ENCODE measurements around the gene ZFYVE27.
A peak's percentile ranks its signal among the peaks of the same experiment; 100 is the strongest.
"Not testable (repeated sequence)": the region's sequence is repeated elsewhere in the genome, so short reads cannot be mapped to it uniquely, and the experiment has no call there.

Gene ZFYVE27

GRCh38 chr10:97736902-97737769 lies at the start of gene ZFYVE27:
Gene ZFYVE27 (plus strand): TSS chr10:97737128. CDS start chr10:97738478, 1,350 bp downstream.
- DNase-seq (ENCODE audit: low read depth in 1 of 2, low spot score in 1 of 2) = peak; percentile 97
- in situ Hi-C loops (cut with HindIII; ENCODE audit: low pct_unique_long_range_greater_than_20kb, low sequenced_read_pairs) = no loop called here
- TF ChIP-seq JUND (IDR thresholded peaks at IDR 0.05; ENCODE audit: low read depth) = no peak

DNA sequence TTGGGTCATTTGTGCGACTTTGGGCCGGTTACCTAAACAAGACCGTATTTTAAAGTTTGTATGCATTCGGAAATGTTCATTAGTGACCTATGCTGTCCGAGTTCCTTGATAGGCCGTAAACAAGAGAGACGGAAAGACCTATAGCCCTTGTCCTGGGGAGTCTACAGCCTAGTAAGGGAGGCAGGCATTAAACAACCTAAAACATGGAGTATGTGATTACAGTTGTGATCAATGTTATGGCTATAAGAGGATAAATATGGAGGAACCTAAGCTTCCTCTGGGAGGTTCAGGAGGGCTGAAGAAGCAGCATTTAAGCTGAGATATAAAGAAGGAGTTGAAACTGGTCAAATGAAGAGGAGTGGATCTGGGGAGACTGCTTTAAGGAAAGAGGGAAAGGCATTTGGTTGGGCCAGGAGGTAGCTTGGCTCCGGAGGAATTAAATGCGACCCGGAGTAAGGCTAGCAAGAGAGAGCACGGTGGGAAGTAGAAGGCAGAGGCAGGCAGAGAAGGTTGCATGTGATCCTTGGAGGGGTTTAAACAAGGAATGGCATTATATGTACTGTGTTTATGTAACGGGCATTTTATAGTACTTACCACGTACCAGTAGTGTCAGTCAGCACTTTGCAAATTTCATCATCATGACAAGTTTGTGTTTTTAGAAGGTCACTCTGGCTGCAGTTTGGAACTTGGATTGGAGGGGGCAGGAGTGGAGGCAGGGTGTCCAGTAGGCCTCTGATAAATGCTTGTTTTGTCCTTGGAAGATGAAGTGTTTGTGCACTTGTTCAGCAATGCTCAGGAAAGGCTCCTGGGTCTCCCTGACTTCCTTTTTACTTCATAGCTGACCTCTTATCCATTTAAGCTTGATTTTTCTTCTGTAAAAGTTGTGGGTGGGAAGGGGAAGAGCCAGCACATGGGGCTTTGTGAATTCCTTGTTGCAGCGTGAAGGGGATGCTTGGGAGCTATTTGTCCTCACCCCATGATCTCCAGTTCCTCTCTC lies 48.8 kb upstream of the ZFYVE27 start:
- TF ChIP-seq JUND (IDR thresholded peaks at IDR 0.05; ENCODE audit: low read depth) = no peak
- no peak for DNase-seq (ENCODE audit: low read depth in 1 of 2, low spot score in 1 of 2)

GRCh38 chr10:97689559-97690020 lies 47.3 kb upstream of the ZFYVE27 start:
- no peak for TF ChIP-seq JUND (IDR thresholded peaks at IDR 0.05; ENCODE audit: low read depth)
- in situ Hi-C loops (cut with HindIII; ENCODE audit: low pct_unique_long_range_greater_than_20kb, low sequenced_read_pairs) = no loop called here
- DNase-seq (ENCODE audit: low read depth in 1 of 2, low spot score in 1 of 2) = no peak

More for the DNA sequence above, 48.8 kb upstream of the ZFYVE27 start:
- in situ Hi-C loops (cut with HindIII; ENCODE audit: low pct_unique_long_range_greater_than_20kb, low sequenced_read_pairs) = no loop called here

DNA sequence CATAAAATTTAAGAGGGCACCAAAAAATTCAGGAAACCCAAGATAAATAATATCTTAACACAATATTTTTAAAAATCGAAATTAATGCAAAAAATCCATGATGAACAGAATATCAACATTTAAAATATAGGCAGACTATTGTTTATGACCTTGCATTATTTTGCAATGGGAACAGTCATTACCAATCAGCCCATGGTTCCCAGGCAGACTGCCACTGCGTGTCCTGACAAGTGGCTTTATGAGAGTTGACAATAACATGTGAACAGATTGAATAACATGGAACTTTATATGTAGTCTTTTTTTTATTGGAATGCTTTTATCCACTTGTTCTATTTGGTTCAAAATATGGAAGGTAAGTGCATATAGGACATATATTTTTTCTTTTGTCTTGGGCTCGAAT lies 46.8 kb upstream of the ZFYVE27 start:
- TF ChIP-seq JUND (IDR thresholded peaks at IDR 0.05; ENCODE audit: low read depth) = no peak
- in situ Hi-C loops (cut with HindIII; ENCODE audit: low pct_unique_long_range_greater_than_20kb, low sequenced_read_pairs) = no loop called here
- DNase-seq (ENCODE audit: low read depth in 1 of 2, low spot score in 1 of 2) = no peak

DNA sequence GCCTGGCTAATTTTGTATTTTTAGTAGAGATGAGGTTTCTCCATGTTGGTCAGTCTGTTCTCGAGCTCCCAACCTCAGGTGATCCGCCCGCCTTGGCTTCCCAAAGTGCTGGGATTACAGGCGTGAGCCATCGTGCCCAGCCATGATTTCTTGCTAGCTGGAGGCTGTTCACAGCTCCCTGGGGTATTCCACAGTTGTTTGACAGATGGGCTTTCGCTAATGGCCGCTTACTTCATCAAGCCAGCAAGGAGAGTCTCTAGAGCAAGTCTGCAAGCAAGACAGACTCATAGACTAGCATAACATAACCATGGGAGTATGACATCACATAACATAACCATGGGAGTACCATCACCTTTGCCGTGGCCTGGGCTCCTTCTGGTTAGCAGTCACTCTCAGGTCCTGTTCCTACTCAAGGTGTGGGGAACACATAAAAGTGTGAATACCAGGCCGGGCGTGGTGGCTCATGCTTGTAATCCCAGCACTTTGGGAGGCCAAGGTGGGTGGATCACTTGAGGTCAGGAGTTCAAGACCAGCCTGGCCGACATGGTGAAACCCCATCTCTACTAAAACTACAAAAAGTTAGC lies 38.8 kb upstream of the ZFYVE27 start:
- in situ Hi-C loops (cut with HindIII; ENCODE audit: low pct_unique_long_range_greater_than_20kb, low sequenced_read_pairs); DNase-seq (ENCODE audit: low read depth in 1 of 2, low spot score in 1 of 2): not testable (repeated sequence)

DNA sequence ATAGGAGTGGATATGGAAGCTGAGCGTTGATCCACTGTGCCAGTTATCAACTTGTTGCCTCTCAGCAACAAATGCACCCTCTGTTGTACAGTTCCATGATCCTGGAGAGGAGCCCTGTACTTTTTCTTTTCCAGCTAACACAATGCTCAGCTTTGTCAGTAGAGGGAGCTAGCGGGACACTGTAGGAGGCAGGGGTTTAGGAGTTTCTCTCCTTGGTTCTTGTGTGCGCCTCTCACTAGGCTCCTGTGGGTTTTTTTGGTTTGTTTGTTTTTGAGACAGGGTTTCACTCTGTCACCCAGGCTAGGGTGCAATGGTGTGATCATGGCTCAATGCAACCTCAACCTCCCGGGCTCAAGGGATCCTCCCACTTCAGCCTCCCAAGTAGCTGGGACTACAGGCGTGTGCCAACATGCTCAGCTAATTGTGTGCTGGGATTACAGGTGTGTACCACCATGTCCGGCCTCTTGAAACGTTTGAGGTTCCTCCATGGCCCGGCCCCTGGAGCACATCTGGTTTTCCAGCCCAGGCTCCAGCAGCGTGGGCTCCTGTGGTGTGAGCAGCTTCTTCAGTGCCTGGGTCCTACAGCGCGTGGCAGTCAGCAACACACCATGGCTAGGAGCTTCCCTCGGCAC lies 35.4 kb upstream of the ZFYVE27 start:
- in situ Hi-C loops (cut with HindIII; ENCODE audit: low pct_unique_long_range_greater_than_20kb, low sequenced_read_pairs) = no loop called here
- TF ChIP-seq JUND (IDR thresholded peaks at IDR 0.05; ENCODE audit: low read depth) = no peak
- DNase-seq (ENCODE audit: low read depth in 1 of 2, low spot score in 1 of 2) = peak; percentile 86 to 89

- in situ Hi-C loops (cut with HindIII; ENCODE audit: low pct_unique_long_range_greater_than_20kb, low sequenced_read_pairs) = no loop called here
- no peak for DNase-seq (ENCODE audit: low read depth in 1 of 2, low spot score in 1 of 2)
- TF ChIP-seq JUND (IDR thresholded peaks at IDR 0.05; ENCODE audit: low read depth) = no peak
These were observed 33.4 kb upstream of the ZFYVE27 start for GRCh38 chr10:97703398-97704067.

GRCh38 chr10:97704341-97704740 lies 32.6 kb upstream of the ZFYVE27 start:
- no peak for DNase-seq (ENCODE audit: low read depth in 1 of 2, low spot score in 1 of 2)
- in situ Hi-C loops (cut with HindIII; ENCODE audit: low pct_unique_long_range_greater_than_20kb, low sequenced_read_pairs) = no loop called here
- TF ChIP-seq JUND (IDR thresholded peaks at IDR 0.05; ENCODE audit: low read depth) = no peak

GRCh38 chr10:97705006-97705670 lies 31.8 kb upstream of the ZFYVE27 start:
- no peak for DNase-seq (ENCODE audit: low read depth in 1 of 2, low spot score in 1 of 2)
- TF ChIP-seq JUND (IDR thresholded peaks at IDR 0.05; ENCODE audit: low read depth) = no peak
- in situ Hi-C loops (cut with HindIII; ENCODE audit: low pct_unique_long_range_greater_than_20kb, low sequenced_read_pairs) = no loop called here

- DNase-seq (ENCODE audit: low read depth in 1 of 2, low spot score in 1 of 2) = no peak
- TF ChIP-seq JUND (IDR thresholded peaks at IDR 0.05; ENCODE audit: low read depth) = no peak
- in situ Hi-C loops (cut with HindIII; ENCODE audit: low pct_unique_long_range_greater_than_20kb, low sequenced_read_pairs) = no loop called here
These were observed 29.6 kb upstream of the ZFYVE27 start for GRCh38 chr10:97707134-97707861.

All from T47D (cell line).